ENCODE measurements around the gene ELMO3. TPM values are rescaled to one million over a fixed set of nuclear protein-coding genes. Genes with fewer than 3 reads are reported as not detected.

Gene ELMO3
- total RNA-seq, 1 donor from 2014 or later: 17.5 TPM

- peak overlapping the region; percentile 77 for H3K27ac ChIP-seq
- H3K4me3 ChIP-seq: no peak overlapping the region
- DNase-seq (no peak), ATAC-seq (peak; percentile 85)
- H3K4me1 ChIP-seq: peaks cover 21% of the 10 kb centered on the region
- no peaks in the 10 kb centered on the region for H3K9me3 ChIP-seq
- TF ChIP-seq, protein P1, sequence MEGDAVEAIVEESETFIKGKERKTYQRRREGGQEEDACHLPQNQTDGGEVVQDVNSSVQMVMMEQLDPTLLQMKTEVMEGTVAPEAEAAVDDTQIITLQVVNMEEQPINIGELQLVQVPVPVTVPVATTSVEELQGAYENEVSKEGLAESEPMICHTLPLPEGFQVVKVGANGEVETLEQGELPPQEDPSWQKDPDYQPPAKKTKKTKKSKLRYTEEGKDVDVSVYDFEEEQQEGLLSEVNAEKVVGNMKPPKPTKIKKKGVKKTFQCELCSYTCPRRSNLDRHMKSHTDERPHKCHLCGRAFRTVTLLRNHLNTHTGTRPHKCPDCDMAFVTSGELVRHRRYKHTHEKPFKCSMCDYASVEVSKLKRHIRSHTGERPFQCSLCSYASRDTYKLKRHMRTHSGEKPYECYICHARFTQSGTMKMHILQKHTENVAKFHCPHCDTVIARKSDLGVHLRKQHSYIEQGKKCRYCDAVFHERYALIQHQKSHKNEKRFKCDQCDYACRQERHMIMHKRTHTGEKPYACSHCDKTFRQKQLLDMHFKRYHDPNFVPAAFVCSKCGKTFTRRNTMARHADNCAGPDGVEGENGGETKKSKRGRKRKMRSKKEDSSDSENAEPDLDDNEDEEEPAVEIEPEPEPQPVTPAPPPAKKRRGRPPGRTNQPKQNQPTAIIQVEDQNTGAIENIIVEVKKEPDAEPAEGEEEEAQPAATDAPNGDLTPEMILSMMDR (IDR thresholded peaks at IDR 0.05): no peak
- no peaks in the 10 kb centered on the region for H3K36me3 ChIP-seq
- H3K27me3 ChIP-seq: no peaks in the 10 kb centered on the region
- intact Hi-C loops (cut with DNase I): no loop called here
These were observed 17.9 kb downstream of the ELMO3 start for GRCh38 chr16:67216612-67217490.

DNA sequence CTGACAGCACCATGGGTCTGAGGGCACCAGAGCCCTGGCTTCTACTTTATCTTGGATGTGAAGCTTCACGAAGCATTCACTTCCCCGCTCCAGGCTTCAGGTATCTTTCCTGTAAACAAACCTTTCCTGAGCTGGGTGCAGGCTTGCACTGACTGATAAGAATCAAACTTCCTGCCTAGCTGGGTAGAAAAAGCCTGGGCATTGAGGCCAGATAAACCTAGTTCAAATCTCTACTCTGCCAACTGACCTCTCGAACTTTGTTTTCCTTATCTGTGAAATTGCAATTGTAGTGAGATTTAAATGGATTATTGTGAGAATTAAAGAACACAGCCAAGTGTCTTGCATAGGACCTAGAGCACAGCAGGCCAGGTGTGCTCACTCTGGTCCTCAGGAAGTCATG, 25.1 kb downstream of the ELMO3 start:
- Histone ChIP-seq H3K4me3 (no peak overlapping the region), H3K36me3 (peaks cover 10% of the 10 kb centered on the region), H3K4me1 (peaks cover 13% of the 10 kb centered on the region), H3K9me3 (no peaks in the 10 kb centered on the region), H3K27ac (no peak overlapping the region), H3K27me3 (no peaks in the 10 kb centered on the region)
- intact Hi-C loops (cut with DNase I): no loop called here
- DNase-seq (no peak), ATAC-seq (no peak)
- TF ChIP-seq, protein P1 (IDR thresholded peaks at IDR 0.05): no peak

DNA sequence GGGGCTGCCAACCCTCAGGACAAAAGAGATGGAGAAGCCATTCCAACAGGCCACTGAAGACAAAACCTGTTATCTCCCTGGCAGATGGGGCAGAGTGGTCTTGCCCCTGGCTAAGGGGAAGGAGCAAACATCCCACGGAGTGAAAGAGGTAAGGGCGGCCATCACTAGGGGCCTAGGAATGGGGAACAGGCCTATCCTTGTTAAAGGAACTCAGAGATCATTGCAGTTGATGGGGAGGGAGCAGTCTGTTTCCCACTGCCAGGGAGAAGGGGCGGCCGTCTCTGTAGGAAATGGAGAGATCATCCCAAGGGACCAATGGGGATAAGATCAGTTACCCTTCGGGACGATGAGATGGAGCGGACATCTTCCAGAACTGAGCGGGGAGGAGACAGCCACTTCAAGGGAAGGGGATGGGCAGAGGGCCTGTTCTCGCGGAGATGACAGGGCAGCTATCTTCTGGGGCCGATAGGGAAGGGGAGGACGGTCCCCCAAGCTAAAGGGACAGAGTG, 27.4 kb downstream of the ELMO3 start:
- intact Hi-C loops (cut with DNase I): no loop called here
- Histone ChIP-seq H3K4me3 (peak overlapping the region; percentile 77), H3K27ac (peak overlapping the region; percentile 76), H3K36me3 (peaks cover 33% of the 10 kb centered on the region), H3K27me3 (no peaks in the 10 kb centered on the region), H3K4me1 (peaks cover 13% of the 10 kb centered on the region), H3K9me3 (no peaks in the 10 kb centered on the region)
- no peak for DNase-seq
- TF ChIP-seq, protein P1 (IDR thresholded peaks at IDR 0.05): no peak
- no peak for ATAC-seq

GRCh38 chr16:67226804-67227566, 28.1 kb downstream of the ELMO3 start, which contains the start of gene TMEM208:
Gene TMEM208, plus strand, starts transcription at chr16:67227130. Its CDS starts 89 bp downstream, at chr16:67227219.
- no peaks in the 10 kb centered on the region for H3K27me3 ChIP-seq
- H3K4me3 ChIP-seq: peak within 1 kb of the TSS; percentile 77
- H3K27ac ChIP-seq: peak within 1 kb of the TSS; percentile 76
- no peaks in the 10 kb centered on the region for H3K9me3 ChIP-seq
- H3K4me1 ChIP-seq: peaks cover 13% of the 10 kb centered on the region
- peaks cover 40% of the 10 kb centered on the region for H3K36me3 ChIP-seq
- DNase-seq: peak; percentile 97
- TF ChIP-seq, protein P1 (IDR thresholded peaks at IDR 0.05): peak; percentile 19
- intact Hi-C loops (cut with DNase I): no loop called here
- ATAC-seq: peak; percentile 97

GRCh38 chr16:67227567-67227921, 28.6 kb downstream of the ELMO3 start:
- H3K27me3 ChIP-seq: no peaks in the 10 kb centered on the region
- DNase-seq (no peak), ATAC-seq (no peak)
- TF ChIP-seq, protein P1 (IDR thresholded peaks at IDR 0.05): no peak
- peaks cover 13% of the 10 kb centered on the region for H3K4me1 ChIP-seq
- peaks cover 45% of the 10 kb centered on the region for H3K36me3 ChIP-seq
- H3K9me3 ChIP-seq: no peaks in the 10 kb centered on the region
- H3K27ac ChIP-seq: peak overlapping the region; percentile 76
- peak overlapping the region; percentile 77 for H3K4me3 ChIP-seq
- intact Hi-C loops (cut with DNase I): no loop called here

All from upper lobe of right lung (tissue), 1 donor.